ENCODE measurements around the gene CARD9.

The CARD9 gene

GRCh38 chr9:136400038-136400834 lies 26.8 kb upstream of the CARD9 start, which contains the start of gene SNAPC4:
Gene SNAPC4 (minus strand): TSS chr9:136400170. CDS start chr9:136398428, 1,742 bp downstream.
- peak; percentile 51 for DNase-seq (ENCODE audit: low read depth)
- peak; percentile 75 for TF ChIP-seq CTCF (IDR thresholded peaks at IDR 0.05; ENCODE audit: low read depth, low read length, missing control alignments)
- H3K4me3 ChIP-seq (ENCODE audit: low read depth, low read length) = peak within 1 kb of the TSS; percentile 90
- in situ Hi-C loops (cut with HindIII; ENCODE audit: low sequenced_read_pairs) = no loop called here

DNA sequence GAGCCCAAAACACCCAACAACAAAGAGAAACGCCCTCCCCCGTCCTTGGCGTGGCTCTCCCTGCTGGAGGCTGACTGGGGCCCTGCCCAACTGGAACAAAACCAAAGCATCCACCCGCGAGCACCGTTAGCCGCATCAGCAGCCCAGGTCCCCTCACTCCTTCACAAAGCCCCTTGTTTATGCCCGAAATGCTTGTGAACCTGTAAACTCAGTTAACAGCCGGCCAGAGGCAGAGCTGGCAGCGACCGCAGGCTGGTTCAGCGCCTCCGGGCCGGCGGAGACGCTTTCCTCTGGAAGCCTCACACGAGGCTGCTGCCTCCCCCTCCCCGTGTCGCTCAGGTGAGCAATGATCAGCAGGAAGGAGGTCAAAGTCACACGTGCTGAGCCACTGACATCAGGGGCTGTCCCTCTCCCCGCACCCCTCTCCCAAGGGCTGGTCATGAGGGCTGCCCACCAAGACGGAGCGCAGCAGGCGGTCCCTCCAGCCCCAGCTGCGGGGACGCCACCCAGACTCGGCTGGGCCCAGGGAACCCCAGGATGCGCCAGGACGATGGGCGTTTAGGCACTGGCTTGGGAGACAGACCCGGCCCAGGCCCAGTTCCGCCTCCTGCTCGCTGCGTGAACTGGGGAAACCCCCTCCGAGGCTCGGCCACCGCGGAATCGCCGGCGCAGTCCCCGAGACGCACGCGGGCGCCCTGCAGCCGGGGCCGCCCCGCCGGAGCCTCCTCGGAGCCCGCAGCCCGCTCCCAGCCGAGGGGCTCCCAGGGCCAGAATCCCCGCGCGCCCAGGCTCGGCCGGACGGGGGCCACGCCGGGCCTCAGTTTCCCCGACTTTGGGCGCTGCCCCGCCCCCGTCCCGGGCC lies 25.9 kb upstream of the CARD9 start:
- DNase-seq (ENCODE audit: low read depth) = no peak
- H3K4me3 ChIP-seq (ENCODE audit: low read depth, low read length) = peak overlapping the region; percentile 90
- no peak for TF ChIP-seq CTCF (IDR thresholded peaks at IDR 0.05; ENCODE audit: low read depth, low read length, missing control alignments)
- in situ Hi-C loops (cut with HindIII; ENCODE audit: low sequenced_read_pairs) = no loop called here

DNA sequence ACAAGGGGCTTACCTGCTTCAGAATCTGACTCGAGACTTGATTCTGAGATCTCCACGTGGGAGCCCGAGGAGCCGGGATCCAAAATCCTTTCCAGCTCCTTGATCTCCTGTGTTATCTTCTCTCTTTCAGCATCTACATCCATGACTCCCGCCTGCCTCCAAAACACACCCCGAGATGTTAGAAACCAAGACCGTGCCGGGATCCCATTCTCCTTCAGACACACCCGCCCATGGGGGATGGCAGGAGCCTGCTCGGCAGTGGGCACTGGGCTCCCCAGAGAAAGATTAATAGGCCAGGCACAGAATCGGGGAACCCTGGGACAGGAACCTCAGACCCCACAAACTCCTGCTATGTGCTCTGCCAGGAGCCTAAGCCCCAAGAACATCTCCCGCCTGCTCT lies 24.8 kb upstream of the CARD9 start:
- in situ Hi-C loops (cut with HindIII; ENCODE audit: low sequenced_read_pairs) = no loop called here
- no peak for DNase-seq (ENCODE audit: low read depth)
- no peak overlapping the region for H3K4me3 ChIP-seq (ENCODE audit: low read depth, low read length)
- no peak for TF ChIP-seq CTCF (IDR thresholded peaks at IDR 0.05; ENCODE audit: low read depth, low read length, missing control alignments)

DNA sequence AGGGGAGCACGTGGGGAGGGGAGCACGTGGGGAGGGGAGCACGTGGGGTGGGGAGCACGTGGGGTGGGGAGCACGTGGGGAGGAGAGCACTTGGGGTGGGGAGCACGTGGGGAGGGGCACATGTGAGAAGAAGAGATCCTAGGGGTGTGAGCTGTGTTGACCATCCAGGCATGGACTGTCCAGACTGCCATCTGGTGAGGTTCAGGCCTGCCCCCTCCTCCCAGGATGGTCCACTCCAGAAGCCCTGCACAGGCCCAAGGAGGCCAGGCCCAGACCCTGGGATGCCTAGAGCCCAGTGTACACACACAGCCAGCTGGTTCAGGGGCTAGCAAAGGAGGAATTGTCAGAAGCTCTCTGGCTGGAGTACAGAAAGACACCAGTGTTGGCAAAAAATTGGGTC lies 24.2 kb upstream of the CARD9 start:
- in situ Hi-C loops (cut with HindIII; ENCODE audit: low sequenced_read_pairs) = no loop called here

DNA sequence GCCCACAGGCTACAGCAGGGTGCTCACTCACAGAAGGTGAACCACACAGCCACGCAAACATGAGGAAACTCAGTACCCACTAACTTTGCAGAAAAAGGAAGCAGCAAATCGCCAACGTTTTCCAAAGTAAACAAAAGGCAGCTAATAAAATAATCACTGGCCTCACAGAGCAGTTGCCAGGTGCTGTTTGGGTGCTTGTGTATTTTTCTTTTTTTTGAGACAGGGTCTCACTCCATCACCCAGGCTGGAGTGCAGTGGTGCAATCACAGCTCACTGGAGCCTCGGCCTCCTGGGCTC lies 22.7 kb upstream of the CARD9 start:
- no peak for TF ChIP-seq CTCF (IDR thresholded peaks at IDR 0.05; ENCODE audit: low read depth, low read length, missing control alignments)
- in situ Hi-C loops (cut with HindIII; ENCODE audit: low sequenced_read_pairs) = no loop called here
- H3K4me3 ChIP-seq (ENCODE audit: low read depth, low read length) = no peak overlapping the region
- DNase-seq (ENCODE audit: low read depth) = no peak

More for the DNA sequence above, 24.2 kb upstream of the CARD9 start:
- TF ChIP-seq CTCF (IDR thresholded peaks at IDR 0.05; ENCODE audit: low read depth, low read length, missing control alignments) = no peak
- no peak overlapping the region for H3K4me3 ChIP-seq (ENCODE audit: low read depth, low read length)
- no peak for DNase-seq (ENCODE audit: low read depth)

- no peak for DNase-seq (ENCODE audit: low read depth)
- TF ChIP-seq CTCF (IDR thresholded peaks at IDR 0.05; ENCODE audit: low read depth, low read length, missing control alignments) = no peak
- no peak overlapping the region for H3K4me3 ChIP-seq (ENCODE audit: low read depth, low read length)
- in situ Hi-C loops (cut with HindIII; ENCODE audit: low sequenced_read_pairs) = no loop called here
Measured at GRCh38 chr9:136395345-136396218, 22.1 kb upstream of the CARD9 start.
